Mesendoderm (in vitro differentiated cells): ENCODE results near the gene LY6G6F.

Experiments used
- DNase-seq: peaks from one replicate; pipeline ENCODE4 v3.0.0; 2013
- H2AK5ac ChIP-seq: 2 replicates; pipeline ENCODE4 v1.6.1; 2013; ENCODE audit warnings: low read length, inconsistent platforms
- H2BK120ac ChIP-seq: 2 replicates; pipeline ENCODE4 v1.6.1; 2013; ENCODE audit warnings: low read depth, mild to moderate bottlenecking, low read length, moderate library complexity, mixed read lengths
- H2BK15ac ChIP-seq: replicated peaks from 2 replicates; pipeline ENCODE4 v1.6.1; 2013; ENCODE audit warnings: low read depth, mild to moderate bottlenecking, moderate library complexity
- H2BK5ac ChIP-seq: 2 replicates; pipeline ENCODE4 v1.6.1; 2013; ENCODE audit warnings: low read length, inconsistent platforms
- H3K18ac ChIP-seq: 2 replicates; pipeline ENCODE4 v1.6.1; 2013; ENCODE audit warnings: mild to moderate bottlenecking, low read length, mixed read lengths
- H3K23ac ChIP-seq: one replicate; pipeline ENCODE4 v1.6.1; 2013; ENCODE audit warnings: low read length
- H3K27ac ChIP-seq: 2 replicates; pipeline ENCODE4 v1.5.1; 2013; ENCODE audit warnings: low read depth, mild to moderate bottlenecking, inconsistent platforms, low read length, moderate library complexity
- H3K27me3 ChIP-seq: 2 replicates; pipeline ENCODE4 v1.6.1; 2013; ENCODE audit warnings: low read length, control low read depth, mild to moderate bottlenecking, inconsistent platforms; ENCODE audit not compliant: insufficient read depth, poor library complexity
- H3K36me3 ChIP-seq: 2 replicates; pipeline ENCODE4 v1.6.1; 2013; ENCODE audit warnings: low read length, inconsistent platforms; ENCODE audit not compliant: control insufficient read depth, insufficient read depth
- H3K4ac ChIP-seq: one replicate; pipeline ENCODE4 v1.6.1; 2013; ENCODE audit warnings: low read depth, mild to moderate bottlenecking, low read length, moderate library complexity
- H3K4me1 ChIP-seq: 2 replicates; pipeline ENCODE4 v1.6.1; 2013; ENCODE audit warnings: low read depth, low read length, inconsistent platforms; ENCODE audit not compliant: control insufficient read depth
- H3K4me2 ChIP-seq: 2 replicates; pipeline ENCODE4 v1.6.1; 2013; ENCODE audit warnings: low read length
- H3K4me3 ChIP-seq: 2 replicates; pipeline ENCODE4 v1.5.1; 2013; ENCODE audit warnings: mild to moderate bottlenecking, low read length
- H3K56ac ChIP-seq: one replicate; pipeline ENCODE4 v1.6.1; 2013; ENCODE audit warnings: low read length
- H3K79me1 ChIP-seq: 2 replicates; pipeline ENCODE4 v1.6.1; 2013; ENCODE audit warnings: low read length, inconsistent platforms
- H3K79me2 ChIP-seq: 2 replicates; pipeline ENCODE4 v1.6.1; 2013; ENCODE audit warnings: mild to moderate bottlenecking, low read length; ENCODE audit not compliant: control insufficient read depth, insufficient read depth
- H3K9ac ChIP-seq: 2 replicates; pipeline ENCODE4 v1.6.1; 2013; ENCODE audit warnings: low read length, inconsistent platforms
- H4K5ac ChIP-seq: one replicate; pipeline ENCODE4 v1.6.1; 2013; ENCODE audit warnings: low read length
- H4K8ac ChIP-seq: one replicate; pipeline ENCODE4 v1.6.1; 2013; ENCODE audit warnings: low read depth, mild to moderate bottlenecking, control low read depth, low read length, moderate library complexity
- WGBS: extraction: QIAGEN DNeasy Blood & Tissue Kit; methylation state at CpG from one replicate; pipeline ENCODE4 v1.1.7; 2013; ENCODE audit warnings: low lambda C conversion rate, missing lambda C conversion rate; ENCODE audit not compliant: insufficient coverage; ENCODE audit errors: extremely low coverage; 5-methylcytosine and 5-hydroxymethylcytosine counted together

Gene LY6G6F

DNA sequence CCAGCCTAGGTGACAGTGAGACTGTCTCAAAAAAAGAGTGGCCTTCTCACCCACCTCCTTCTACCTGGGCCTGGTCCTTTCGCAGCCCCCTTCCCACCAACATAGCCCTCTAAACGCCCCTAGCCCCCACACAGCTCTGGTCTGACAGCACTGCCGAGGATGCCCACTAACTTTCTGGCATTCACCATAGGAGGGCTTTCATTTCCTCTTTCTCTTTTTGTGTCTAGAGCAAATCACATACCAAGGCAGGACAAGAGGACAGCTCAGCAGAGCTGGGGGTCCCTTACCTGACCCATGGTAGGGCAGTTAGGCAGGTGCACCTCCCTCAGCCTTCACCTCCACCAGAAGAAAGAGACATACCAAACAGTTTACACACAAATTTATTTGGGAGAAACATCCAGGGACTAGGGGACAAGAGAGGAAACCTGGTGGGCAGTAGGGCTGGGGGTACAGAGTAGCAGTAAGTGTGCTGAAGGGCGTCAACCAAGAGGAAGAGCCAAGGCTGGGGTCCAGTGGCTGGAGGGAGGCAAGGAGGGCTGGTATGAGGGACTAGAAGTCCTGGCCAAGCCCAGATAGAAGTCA is 30.3 kb upstream of the LY6G6F start:
- Histone ChIP-seq H2BK5ac (no peak overlapping the region), H2BK15ac (no peak overlapping the region), H3K27me3 (no peaks in the 10 kb centered on the region), H3K9ac (no peak overlapping the region), H3K27ac (no peak overlapping the region), H3K4me2 (no peak overlapping the region), H2AK5ac (no peak overlapping the region), H3K4me1 (no peaks in the 10 kb centered on the region), H3K18ac (no peak overlapping the region), H3K36me3 (peaks cover 5% of the 10 kb centered on the region), H4K8ac (no peak overlapping the region), H3K23ac (no peak overlapping the region), H3K4me3 (no peak overlapping the region), H3K4ac (no peak overlapping the region), H2BK120ac (no peak overlapping the region), H3K56ac (no peak overlapping the region), H4K5ac (no peak overlapping the region), H3K79me1 (no peaks in the 10 kb centered on the region), H3K79me2 (no peaks in the 10 kb centered on the region)
- no CpG with 5 or more reads among the region's 4 CpGs for WGBS
- no peak for DNase-seq

DNA sequence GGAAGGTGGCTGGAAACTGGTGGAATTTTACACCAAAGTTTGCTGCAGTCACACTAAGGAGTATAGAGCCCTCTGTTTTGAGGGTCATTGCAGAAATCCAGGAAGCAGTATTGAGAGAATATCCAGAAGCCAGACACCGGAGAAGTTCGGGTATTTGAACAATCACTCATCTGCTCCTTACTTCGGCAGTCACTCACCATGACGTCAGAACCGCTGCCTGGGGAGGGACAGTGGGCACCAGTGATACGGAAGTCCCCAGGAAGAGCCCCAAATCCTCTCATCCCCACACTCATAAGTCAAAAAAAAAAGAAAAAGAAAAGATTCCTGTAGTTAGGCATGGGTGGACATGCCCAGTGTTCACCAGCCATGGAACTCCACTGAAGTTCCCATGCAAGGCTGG is 29.8 kb upstream of the LY6G6F start:
- no peak overlapping the region for H3K4me2 ChIP-seq
- H3K18ac ChIP-seq: no peak overlapping the region
- no peak overlapping the region for H4K8ac ChIP-seq
- H2BK120ac ChIP-seq: no peak overlapping the region
- no peaks in the 10 kb centered on the region for H3K79me1 ChIP-seq
- no peak overlapping the region for H4K5ac ChIP-seq
- no peaks in the 10 kb centered on the region for H3K27me3 ChIP-seq
- H3K4ac ChIP-seq: no peak overlapping the region
- WGBS: no CpG with 5 or more reads among the region's 6 CpGs
- no peaks in the 10 kb centered on the region for H3K79me2 ChIP-seq
- H3K36me3 ChIP-seq: peaks cover 2% of the 10 kb centered on the region
- H3K4me3 ChIP-seq: no peak overlapping the region
- H3K56ac ChIP-seq: no peak overlapping the region
- no peak overlapping the region for H3K27ac ChIP-seq
- no peak overlapping the region for H2AK5ac ChIP-seq
- no peak overlapping the region for H3K9ac ChIP-seq
- H2BK15ac ChIP-seq: no peak overlapping the region
- DNase-seq: no peak
- no peak overlapping the region for H3K23ac ChIP-seq
- no peaks in the 10 kb centered on the region for H3K4me1 ChIP-seq
- H2BK5ac ChIP-seq: no peak overlapping the region

- H3K79me2 ChIP-seq: no peaks in the 10 kb centered on the region
- H3K9ac ChIP-seq: no peak overlapping the region
- no peak overlapping the region for H2BK120ac ChIP-seq
- no peak overlapping the region for H2BK5ac ChIP-seq
- no peak overlapping the region for H3K4ac ChIP-seq
- H3K27me3 ChIP-seq: no peaks in the 10 kb centered on the region
- no peak overlapping the region for H3K27ac ChIP-seq
- H3K4me1 ChIP-seq: no peaks in the 10 kb centered on the region
- no peak overlapping the region for H3K4me3 ChIP-seq
- no peak overlapping the region for H3K23ac ChIP-seq
- no peak overlapping the region for H2AK5ac ChIP-seq
- H3K4me2 ChIP-seq: no peak overlapping the region
- no peak for DNase-seq
- WGBS: no CpG with 5 or more reads among the region's 8 CpGs
- H2BK15ac ChIP-seq: no peak overlapping the region
- no peaks in the 10 kb centered on the region for H3K36me3 ChIP-seq
- no peak overlapping the region for H3K18ac ChIP-seq
- no peak overlapping the region for H4K5ac ChIP-seq
- no peak overlapping the region for H3K56ac ChIP-seq
- no peak overlapping the region for H4K8ac ChIP-seq
- H3K79me1 ChIP-seq: no peaks in the 10 kb centered on the region
Observed at GRCh38 chr6:31677955-31678354, 28.7 kb upstream of the LY6G6F start.

DNA sequence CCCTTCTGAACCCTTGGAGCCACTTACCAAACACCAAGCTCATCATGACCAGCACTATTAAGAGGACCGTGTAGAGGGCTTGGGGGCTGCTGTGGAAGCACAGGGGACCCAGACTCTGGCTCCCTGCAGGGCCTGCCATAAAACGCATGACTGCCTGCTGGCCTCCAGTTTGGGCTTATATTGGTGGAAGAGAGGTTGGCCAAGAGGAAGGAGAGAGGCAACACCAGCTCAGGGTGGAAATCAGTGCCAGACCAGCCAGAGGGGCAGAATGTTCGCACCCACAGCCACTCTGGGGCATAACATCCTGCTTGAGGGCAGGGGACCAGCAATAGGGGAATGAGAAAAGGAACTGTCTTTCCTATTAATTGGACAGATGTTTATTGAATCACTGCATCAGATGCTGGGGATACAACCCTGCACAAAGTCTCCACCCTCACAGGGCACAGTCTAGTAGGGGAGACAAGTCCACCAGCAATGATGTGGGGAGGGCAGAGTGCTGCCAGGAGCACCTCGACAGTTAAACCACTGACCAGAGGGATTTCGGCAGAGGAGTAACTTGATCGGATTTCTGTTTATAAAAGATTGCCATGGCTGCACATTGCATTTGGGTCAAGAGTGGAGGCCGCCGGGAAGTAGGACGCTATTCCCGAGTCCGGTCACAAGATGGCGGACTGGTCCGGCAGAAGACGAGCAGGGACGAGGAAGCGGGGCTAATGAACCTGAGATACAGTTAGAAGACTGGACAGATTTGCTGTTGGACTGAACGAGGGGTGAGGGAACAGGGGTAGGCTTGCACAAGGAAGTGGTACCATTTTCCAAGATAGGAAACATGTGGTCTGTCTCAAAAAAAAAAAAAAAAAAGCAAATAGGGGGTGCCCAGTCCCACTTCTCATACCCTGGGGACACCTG is 26.2 kb upstream of the LY6G6F start, which contains the start of gene LY6G5C:
LY6G5C (minus strand) TSS at position 842 of the 909 bp plus-strand sequence; CDS start at position 148, 694 bp downstream.
- no peaks in the 10 kb centered on the region for H3K79me1 ChIP-seq
- H3K9ac ChIP-seq: peak within 1 kb of the TSS; percentile 68
- DNase-seq: peak; percentile 79
- no peak within 1 kb of the TSS for H2BK5ac ChIP-seq
- H3K4me2 ChIP-seq: peak within 1 kb of the TSS; percentile 83
- no peak within 1 kb of the TSS for H2BK120ac ChIP-seq
- peak within 1 kb of the TSS; percentile 13 for H2BK15ac ChIP-seq
- no peak within 1 kb of the TSS for H3K4me3 ChIP-seq
- peak within 1 kb of the TSS; percentile 67 for H3K56ac ChIP-seq
- H2AK5ac ChIP-seq: no peak within 1 kb of the TSS
- peak within 1 kb of the TSS; percentile 9 for H3K27ac ChIP-seq
- H4K8ac ChIP-seq: peak within 1 kb of the TSS; percentile 60
- H3K18ac ChIP-seq: peak within 1 kb of the TSS; percentile 78
- H3K4ac ChIP-seq: peak within 1 kb of the TSS; percentile 46
- no peaks in the 10 kb centered on the region for H3K27me3 ChIP-seq
- H4K5ac ChIP-seq: no peak within 1 kb of the TSS
- H3K4me1 ChIP-seq: no peaks in the 10 kb centered on the region
- no peaks in the 10 kb centered on the region for H3K36me3 ChIP-seq
- no peak within 1 kb of the TSS for H3K23ac ChIP-seq
- no peaks in the 10 kb centered on the region for H3K79me2 ChIP-seq
- no CpG with 5 or more reads among the region's 17 CpGs for WGBS

- H3K56ac ChIP-seq: peak overlapping the region; percentile 63
- no peak overlapping the region for H2BK5ac ChIP-seq
- peak overlapping the region; percentile 68 for H3K9ac ChIP-seq
- no peak overlapping the region for H4K5ac ChIP-seq
- no peak overlapping the region for H2BK120ac ChIP-seq
- peak overlapping the region; percentile 46 for H3K4ac ChIP-seq
- no peaks in the 10 kb centered on the region for H3K27me3 ChIP-seq
- no CpG with 5 or more reads among the region's 40 CpGs for WGBS
- H3K79me1 ChIP-seq: no peaks in the 10 kb centered on the region
- no peak overlapping the region for H3K23ac ChIP-seq
- peak; percentile 56 for DNase-seq
- no peak overlapping the region for H2AK5ac ChIP-seq
- peak overlapping the region; percentile 60 for H4K8ac ChIP-seq
- peak overlapping the region; percentile 83 for H3K4me2 ChIP-seq
- H3K4me1 ChIP-seq: no peaks in the 10 kb centered on the region
- H3K18ac ChIP-seq: peak overlapping the region; percentile 78
- no peak overlapping the region for H3K4me3 ChIP-seq
- peak overlapping the region; percentile 9 for H3K27ac ChIP-seq
- H3K79me2 ChIP-seq: no peaks in the 10 kb centered on the region
- peak overlapping the region; percentile 13 for H2BK15ac ChIP-seq
- no peaks in the 10 kb centered on the region for H3K36me3 ChIP-seq
Observed at GRCh38 chr6:31681135-31681671, 25.5 kb upstream of the LY6G6F start.
